HG02852 (cell line): Measurements from ENCODE around the gene TMC5.
"Not testable (repeated sequence)": the region's sequence is repeated elsewhere in the genome, so short reads cannot be mapped to it uniquely, and the experiment has no call there.

Source experiments
- ATAC-seq: cut with Tn5 transposase; IDR thresholded peaks from one replicate; pipeline ENCODE4 v1.9.1; 2021; ENCODE audit warnings: mild to moderate bottlenecking, moderate library complexity; ENCODE audit not compliant: unreplicated experiment

Gene TMC5, protein sequence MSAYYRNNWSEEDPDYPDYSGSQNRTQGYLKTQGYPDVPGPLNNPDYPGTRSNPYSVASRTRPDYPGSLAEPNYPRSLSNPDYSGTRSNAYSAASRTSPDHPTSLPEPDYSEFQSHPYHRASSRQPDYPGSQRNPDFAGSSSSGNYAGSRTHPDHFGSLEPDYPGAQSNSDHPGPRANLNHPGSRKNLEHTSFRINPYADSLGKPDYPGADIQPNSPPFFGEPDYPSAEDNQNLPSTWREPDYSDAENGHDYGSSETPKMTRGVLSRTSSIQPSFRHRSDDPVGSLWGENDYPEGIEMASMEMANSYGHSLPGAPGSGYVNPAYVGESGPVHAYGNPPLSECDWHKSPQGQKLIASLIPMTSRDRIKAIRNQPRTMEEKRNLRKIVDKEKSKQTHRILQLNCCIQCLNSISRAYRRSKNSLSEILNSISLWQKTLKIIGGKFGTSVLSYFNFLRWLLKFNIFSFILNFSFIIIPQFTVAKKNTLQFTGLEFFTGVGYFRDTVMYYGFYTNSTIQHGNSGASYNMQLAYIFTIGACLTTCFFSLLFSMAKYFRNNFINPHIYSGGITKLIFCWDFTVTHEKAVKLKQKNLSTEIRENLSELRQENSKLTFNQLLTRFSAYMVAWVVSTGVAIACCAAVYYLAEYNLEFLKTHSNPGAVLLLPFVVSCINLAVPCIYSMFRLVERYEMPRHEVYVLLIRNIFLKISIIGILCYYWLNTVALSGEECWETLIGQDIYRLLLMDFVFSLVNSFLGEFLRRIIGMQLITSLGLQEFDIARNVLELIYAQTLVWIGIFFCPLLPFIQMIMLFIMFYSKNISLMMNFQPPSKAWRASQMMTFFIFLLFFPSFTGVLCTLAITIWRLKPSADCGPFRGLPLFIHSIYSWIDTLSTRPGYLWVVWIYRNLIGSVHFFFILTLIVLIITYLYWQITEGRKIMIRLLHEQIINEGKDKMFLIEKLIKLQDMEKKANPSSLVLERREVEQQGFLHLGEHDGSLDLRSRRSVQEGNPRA

DNA sequence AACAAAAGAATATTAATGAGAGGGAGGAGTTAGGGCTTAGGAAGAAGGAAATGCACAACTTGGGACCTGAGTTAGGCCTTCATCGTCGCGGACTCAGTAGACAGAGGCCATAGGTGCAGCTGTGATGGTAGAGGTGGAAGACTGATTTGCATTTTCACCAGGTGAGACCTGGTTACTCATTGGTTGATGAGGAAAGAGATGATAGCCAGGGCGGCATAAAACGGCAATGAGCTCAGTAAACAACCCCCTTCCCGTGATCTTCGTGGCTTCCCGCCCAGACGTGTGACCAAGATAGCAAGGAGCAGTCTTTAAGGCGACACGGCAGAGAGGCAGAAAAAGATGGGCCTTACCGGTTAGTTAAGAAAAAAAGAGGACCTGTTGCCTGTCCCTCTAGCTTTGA, at the start of gene TMC5:
Gene TMC5, plus strand, starts transcription at position 244 of the 400 bp plus-strand sequence. CDS start 22,156 bp downstream, outside the sequence.
- ATAC-seq, result no peak

DNA sequence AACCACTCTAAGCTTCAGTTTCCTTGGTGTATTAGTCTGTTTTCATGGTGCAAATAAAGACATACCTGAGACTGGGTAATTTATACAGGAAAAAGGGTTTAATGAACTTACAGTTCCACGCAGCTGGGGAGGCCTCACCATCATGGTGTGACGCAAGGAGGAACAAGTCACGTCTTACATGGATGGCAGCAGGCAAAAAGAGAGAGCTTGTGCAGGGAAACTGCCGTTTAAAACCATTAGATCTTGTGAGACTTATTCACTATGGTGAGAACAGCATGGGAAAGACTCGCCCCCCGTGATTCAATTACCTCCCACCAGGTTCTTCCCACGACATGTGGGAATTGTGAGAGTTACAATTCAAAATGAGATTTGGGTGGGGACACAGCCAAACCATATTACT, 45.1 kb upstream of the TMC5 start:
- not testable (repeated sequence) for ATAC-seq

DNA sequence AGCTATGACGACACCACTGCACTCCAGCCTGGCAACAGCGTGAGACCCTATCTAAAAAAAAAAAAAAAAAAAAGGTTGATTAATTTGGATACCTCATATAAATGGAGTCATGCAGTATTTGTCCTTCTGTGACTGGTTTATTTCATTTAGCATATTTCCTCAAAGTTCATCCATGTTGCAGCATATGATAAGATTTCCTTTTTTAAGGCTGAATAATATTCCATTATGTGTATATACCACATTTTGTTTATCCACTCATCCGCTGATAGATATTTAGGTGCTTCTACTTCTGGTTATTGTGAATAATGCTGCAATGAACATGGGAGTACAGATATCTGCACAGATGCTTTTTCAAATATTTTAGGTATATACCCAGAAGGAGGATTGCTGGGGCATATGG, 43.3 kb upstream of the TMC5 start:
- no peak for ATAC-seq

DNA sequence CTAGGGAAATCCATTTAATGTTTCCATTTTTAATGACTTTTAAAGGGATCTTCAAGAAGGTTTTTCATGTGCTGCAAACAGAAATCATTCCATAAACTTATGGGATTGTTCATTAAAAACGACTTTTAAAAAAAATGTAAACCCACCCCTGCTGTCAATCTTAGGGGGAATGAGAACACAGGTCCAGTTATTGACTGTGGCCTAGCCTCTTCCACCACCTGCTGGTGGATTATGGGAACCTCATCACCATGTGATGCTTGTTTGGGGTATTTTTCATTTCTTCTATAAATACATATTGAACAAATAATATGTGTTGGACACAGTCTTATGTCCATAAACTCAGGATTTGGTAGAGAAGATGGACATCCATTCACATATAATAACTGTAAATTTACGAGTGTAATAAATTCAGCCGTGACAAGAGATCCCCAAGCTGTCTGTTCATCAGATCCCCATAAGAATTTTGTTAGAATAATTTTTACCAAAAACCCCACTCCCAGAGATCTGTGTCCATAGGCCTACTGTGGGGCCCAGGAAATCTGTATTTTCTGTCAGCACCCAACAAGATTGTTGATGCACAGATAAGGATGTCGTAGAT, 42.0 kb upstream of the TMC5 start:
- no peak for ATAC-seq

DNA sequence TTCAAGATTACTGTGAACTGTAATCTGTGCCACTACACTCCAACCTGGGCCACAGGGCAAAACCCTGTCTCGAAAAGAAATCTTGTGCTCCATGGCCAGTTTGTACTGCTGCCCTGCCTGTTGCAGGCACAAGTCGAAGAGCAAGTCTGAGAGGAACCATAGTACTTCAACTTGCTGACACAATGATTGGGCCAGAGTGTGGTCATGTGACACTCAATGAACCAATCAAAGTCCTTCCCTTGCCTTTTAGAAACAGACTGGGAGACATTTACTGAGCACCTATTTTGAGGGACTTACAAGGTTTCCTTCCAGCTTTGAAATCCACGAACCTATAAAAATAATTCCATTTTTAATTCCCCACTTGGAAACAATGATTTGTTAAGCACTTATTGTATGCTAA, 39.8 kb upstream of the TMC5 start:
- no peak for ATAC-seq

DNA sequence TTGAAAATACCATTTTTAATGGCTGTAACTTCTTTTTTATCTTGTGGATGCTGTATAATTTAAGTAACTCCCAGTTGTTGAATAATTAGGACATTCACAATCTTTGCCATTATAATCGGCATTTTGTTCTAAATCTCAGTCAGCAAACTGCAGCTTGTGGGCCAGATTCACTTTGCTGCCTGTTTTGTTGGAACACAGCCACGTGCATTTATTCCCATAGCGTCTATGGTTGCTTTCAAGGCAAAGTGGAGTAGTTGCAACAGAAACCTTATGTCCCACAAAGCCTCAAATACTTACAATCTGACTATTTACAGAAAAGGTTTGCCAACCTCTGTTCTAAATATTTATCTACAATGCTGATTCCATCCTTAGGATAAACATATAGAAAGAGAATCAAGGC, 39.2 kb upstream of the TMC5 start:
- ATAC-seq, result no peak

DNA sequence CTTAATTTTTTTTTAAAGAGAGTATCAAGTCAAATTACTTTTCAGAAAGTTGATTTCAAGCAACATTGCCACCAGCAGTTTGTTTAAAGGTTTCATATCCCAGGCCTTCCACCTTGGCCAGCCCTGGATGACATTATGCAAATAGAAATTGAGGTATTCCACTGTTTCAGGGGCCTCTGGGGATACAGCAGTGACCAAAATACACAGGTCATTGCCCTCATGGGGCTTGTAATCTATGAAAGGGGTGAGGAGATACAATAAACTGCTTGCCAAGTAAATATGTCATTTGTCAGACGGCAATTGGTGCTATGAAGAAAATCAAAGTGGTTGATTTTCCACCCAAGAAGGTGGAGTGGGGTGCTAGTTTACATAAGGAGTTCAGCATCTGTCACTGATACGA, 37.8 kb upstream of the TMC5 start:
- ATAC-seq, result no peak

DNA sequence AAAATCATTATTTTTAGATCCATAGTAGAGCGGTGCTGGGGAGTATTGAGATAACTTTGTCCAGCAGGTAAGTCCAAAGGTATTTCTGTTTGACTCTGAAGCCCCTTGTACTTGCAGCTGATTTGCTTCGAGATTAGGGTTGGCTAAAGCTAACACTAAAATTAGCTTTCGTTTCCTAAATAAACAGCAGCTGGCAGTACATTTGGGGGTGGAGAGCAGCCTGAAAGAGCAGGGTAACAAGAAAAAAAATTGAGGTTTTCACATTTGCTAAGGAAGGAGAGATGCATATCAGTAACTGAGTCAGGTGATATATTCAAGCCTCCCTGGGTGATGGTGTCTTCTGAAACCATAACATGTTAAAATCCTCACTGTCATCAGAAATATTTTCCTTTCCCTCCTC, 37.4 kb upstream of the TMC5 start:
- ATAC-seq, result no peak

DNA sequence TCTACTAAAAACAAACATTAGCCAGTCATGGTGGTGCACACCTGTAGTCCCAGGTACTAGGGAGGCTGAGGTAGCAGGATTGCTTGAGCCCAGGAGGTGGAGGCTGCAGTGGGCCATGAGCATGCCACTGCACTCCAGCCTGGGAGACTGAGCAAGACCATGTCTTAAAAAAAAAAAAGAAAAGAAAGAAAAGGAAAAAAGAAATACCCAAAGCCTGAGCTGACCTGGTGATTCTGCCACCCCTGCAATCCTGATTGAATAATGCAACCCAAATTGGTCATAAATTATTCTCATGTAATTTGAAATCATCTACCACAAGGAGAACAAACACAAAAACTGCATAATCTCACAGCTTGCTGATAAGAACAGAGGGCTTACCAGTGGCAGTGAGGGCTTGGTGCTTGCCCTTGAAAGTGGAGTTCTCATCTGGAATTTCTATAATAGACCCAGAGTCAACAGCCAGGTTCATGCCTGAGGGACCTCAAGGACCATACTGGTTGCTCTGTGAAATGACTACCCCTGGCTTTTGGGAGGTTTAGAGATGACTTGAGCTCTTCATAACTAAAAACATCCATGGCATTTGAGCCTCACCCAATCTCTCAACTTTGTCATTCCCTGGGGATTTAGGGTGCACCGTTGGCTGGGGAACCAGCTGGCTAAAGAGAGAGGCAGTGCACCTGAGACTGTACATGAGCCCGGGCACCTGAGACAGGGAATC, 35.4 kb upstream of the TMC5 start:
- no peak for ATAC-seq

DNA sequence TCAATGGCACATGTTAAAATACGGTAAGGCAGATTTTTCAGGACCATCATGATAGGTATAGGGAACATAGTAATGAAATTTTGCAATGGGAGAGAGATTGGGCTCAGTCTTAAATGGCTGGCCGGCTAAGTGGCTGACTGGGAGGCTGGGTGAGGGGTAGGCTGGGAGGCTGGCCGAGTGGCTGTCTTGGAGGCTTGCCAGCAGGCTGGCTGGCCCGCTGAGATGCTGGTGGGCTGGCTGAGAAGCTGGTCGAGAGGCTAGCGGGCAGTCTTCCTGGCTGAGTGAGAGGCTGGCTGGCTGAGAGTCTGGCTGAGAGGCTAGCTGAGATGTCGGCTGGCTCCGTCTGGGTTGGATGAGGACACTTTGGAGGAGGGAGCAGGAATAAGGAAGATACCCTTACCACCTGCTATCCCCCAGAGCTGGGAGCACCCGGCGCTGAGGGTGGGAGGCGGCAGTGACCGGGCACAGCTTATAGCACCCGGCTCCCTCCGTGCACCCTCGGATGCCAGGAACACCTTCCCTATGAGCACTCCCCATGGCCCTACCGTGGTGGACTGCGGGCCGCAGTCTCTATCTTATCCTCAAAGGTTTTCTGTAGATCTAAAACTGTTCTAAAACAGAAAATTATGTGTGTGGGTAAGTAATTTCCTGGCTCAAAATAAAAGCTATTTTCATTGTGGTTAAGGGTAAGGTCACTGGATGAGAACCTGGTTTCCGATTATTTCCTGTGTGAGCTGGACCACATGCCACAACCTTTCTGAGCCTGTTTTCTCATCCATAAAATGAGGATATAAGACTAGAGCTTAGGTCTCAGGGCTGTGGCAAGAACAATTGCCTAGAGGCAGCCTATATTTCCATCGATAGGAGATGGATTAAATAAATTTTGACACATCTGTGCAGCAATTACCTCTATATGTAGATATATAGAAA, 34.5 kb upstream of the TMC5 start:
- ATAC-seq, result no peak

DNA sequence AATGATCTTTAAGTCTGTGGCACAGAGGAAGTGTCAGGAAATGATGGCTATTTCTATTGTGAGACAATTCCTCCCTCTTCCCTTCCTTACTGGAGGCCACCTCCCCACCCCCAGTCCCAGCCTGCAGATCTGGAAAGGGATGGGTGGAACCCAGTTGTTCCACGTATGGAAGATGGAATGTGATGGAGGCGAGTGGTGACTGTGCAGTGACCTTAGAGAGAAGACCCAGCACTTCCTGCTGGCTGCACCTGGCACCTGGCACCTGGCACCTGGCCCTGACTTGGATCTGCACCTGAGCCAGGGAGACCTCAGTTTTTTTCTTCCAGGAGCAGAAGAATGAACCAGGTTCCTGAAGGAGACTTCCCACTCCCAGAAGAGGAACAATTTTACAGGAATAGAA, 33.0 kb upstream of the TMC5 start:
- ATAC-seq, result no peak

DNA sequence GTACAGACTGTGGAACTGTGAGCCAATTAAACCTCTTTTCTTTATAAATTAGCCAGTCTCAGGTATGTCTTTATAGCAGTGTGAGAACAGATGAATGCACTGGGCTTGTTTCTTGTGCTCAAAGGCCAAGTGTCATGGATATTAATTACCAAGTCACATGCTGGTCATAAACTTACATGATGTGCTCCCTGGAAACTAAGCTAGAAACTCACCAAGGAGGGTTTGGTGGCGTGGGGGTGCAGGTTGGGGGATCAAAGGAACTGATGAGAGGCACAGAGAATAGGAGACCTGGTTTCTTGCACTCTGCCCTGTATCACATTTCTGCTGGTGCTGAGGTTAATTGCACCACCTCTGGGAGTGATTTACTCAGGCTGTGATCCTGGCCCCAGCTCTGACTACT, 31.2 kb upstream of the TMC5 start:
- ATAC-seq, result no peak

DNA sequence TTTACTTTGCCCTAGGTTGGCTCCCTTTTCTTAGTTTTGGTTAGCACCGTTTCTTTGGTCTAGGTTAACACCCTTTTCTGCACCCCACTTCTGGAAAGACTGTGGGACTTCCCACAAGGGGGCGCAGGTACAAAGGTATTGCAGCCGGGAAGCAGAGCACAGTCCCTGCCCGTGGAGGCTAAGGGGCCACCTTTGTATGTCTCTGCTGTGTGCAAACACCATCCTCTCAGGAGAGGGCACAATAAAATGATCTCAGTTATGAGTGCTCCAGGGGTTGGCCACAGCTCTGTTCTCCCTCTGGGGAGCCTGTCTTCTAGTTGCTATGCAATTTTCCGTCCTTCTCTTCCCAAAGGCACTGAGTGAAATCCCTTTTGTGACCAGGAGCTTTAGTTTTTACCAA, 28.4 kb upstream of the TMC5 start:
- ATAC-seq, result no peak

DNA sequence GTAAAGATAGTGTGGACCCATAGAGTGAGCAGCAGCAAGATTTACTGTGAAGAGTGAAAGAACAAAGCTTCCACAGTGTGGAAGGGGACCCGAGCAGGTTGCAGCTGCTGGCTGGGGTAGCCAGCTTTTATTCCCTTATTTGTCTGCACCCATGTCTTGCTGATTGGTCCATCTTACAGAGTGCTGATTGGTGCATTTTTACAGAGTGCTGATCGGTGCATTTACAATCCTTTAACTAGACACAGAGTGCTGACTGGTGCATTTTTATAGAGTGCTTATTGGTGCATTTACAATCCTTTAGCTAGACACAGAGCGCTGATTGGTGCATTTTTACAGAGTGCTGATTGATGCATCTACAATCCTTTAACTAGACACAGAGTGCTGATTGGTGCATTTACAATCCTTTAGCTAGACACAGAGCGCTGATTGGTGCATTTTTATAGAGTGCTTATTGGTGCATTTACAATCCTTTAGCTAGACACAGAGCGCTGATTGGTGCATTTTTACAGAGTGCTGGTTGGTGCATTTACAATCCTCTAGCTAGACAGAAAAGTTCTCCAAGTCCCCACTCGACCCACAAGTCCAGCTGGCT, 26.4 kb upstream of the TMC5 start:
- ATAC-seq, result not testable (repeated sequence)

DNA sequence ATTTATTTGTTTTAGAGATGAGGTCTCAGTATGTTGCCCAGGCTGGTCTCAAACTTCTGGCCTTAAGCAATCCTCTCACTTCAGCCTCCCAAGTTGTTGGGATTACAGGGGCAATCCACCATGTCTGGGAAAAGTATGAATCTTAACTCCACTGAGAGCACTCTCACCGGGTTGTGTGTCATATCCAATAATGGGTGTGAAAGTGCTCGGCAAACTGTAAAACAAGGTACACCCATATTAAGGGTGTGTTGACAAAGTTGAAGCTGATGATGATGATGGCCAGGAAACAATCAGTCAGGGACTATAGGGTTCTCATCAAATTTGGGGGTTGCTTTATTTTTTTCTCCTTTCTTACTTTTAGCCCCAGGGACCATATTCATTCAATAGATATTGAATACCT, 25.3 kb upstream of the TMC5 start:
- no peak for ATAC-seq

DNA sequence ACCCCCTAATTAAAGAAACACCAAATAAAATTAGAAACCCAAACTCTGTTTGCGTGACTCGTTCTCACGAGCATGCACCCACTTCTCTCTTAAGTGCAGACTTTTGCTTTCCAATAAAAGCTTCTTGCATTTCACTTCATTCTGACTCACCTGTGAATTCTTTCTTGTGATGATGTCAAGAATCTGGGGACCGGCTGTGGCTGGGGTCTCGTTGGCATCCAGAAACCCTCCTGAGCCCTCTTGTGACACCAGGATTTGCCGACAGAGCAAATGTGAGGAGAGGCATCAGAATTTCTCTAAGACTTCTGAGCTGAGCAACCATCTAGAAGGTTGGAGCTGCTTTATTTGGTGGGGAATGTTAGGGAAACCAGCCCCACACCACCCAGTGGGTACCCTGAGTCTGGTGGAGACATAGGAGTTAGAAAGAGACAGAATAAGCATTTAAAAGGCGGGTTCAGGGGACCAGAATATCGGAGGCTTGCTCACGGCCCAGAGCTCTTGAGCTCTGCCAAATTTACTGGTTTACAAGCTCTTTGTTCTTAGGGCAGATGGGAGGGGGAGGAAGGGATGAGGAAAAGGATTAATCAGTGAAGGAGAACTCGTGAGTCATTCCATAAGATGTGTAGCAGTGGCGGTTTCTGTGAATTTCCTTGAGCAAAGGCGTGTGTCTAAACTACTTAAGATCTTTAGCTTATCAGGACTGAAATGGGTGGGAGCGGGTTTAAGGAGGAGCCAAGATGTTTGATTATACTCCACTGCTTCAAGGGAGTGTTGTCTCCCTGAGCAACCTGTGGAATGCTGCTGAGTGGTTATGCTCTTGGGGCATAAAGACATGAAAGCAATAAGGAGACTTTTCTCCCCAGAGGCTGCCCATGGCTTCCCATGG, 24.2 kb upstream of the TMC5 start:
- no peak for ATAC-seq

DNA sequence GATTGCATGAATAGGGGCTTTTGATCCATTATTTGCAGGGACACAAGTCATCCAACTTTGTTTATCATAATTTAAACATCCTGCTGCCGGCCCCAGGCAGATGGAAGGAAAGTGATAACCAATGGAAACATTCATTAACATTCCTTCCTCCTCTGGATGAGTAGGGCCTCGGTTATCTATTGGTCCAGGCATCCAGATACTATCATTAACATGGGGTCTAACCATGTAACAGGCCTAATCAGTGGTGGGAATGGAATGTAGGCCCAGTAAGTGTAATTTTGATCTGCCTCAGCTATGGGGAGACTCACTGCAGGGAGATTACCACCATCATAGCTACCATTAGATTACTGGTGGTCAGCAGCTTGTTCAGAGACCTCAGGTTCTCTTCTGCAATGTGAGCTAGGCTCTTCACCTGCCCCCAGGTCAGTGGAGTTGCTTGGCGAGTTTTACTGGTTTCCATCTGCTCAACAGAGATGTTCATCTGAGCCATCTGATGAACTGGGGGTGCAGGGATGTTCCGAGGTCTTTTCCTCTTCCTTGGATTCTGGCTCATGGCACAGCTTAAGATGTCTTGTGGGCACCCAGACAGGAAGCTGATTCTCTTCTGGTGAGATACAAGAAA, 21.9 kb upstream of the TMC5 start:
- ATAC-seq, result not testable (repeated sequence)

DNA sequence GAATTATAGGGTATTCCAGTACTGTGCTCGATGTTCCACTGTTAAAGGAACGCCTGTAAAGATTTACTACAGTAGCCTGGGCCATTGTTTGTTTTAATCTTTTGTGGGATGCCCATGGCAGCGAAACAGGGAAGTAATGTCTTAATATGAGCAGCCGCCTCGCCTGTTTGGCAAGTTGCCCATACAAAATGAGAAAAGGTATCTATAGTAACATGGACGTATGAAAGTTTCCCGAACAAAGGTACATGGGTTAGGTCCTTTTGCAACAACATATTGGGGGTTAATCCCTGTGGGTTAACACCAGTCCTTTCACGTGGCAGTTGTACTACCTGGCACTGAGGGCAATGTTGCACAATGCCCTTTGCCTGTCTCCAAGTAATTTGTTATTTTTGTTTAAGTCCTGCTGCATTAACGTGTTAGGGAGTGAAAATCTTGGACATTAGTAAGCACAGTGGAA, 21.1 kb upstream of the TMC5 start:
- ATAC-seq, result no peak
